Kasumi-1 (cell line): ENCODE measurements around the gene LRCH4.

ENCODE experiments used
- DNase-seq, 2 experiments: peaks; one replicate each; lab custom pipeline; 2025; lab: John Stamatoyannopoulos, UW

The LRCH4 gene, protein sequence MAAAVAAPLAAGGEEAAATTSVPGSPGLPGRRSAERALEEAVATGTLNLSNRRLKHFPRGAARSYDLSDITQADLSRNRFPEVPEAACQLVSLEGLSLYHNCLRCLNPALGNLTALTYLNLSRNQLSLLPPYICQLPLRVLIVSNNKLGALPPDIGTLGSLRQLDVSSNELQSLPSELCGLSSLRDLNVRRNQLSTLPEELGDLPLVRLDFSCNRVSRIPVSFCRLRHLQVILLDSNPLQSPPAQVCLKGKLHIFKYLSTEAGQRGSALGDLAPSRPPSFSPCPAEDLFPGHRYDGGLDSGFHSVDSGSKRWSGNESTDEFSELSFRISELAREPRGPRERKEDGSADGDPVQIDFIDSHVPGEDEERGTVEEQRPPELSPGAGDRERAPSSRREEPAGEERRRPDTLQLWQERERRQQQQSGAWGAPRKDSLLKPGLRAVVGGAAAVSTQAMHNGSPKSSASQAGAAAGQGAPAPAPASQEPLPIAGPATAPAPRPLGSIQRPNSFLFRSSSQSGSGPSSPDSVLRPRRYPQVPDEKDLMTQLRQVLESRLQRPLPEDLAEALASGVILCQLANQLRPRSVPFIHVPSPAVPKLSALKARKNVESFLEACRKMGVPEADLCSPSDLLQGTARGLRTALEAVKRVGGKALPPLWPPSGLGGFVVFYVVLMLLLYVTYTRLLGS

DNA sequence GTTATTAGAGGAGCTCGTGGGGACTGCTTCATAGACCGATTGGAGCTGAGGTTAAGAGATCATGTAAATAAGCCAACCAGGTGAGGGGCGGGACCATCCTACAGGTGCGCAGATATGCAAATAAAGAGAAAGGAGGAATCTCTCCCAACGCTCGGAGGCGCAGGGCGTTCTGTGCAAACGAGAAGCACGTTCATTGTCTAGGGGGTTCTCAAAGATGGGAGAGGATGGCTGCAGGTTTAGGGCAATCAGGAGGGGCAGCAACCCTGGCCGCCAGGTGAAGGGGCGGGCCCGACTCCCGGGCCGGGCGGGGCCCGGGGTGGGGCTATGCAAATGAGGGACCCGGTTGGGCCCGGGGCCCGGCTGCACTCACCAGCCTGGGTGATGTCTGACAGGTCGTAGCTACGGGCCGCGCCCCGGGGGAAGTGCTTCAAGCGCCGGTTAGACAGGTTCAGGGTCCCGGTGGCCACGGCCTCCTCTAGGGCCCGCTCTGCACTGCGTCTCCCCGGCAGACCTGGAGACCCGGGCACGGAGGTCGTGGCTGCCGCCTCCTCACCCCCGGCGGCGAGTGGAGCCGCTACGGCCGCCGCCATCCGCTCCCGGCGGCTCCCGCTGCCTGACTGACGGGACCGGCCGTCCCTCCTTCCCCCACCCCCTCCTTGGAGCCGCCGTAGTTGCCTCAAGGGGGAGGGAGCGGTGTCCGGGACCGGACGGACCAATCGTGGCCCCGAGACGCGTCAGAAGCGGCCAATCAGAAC, at the start of gene LRCH4:
TSS of gene LRCH4 (minus strand) at position 619 of the 755 bp plus-strand sequence. CDS start at position 590, 29 bp downstream.
- no peak for DNase-seq

DNA sequence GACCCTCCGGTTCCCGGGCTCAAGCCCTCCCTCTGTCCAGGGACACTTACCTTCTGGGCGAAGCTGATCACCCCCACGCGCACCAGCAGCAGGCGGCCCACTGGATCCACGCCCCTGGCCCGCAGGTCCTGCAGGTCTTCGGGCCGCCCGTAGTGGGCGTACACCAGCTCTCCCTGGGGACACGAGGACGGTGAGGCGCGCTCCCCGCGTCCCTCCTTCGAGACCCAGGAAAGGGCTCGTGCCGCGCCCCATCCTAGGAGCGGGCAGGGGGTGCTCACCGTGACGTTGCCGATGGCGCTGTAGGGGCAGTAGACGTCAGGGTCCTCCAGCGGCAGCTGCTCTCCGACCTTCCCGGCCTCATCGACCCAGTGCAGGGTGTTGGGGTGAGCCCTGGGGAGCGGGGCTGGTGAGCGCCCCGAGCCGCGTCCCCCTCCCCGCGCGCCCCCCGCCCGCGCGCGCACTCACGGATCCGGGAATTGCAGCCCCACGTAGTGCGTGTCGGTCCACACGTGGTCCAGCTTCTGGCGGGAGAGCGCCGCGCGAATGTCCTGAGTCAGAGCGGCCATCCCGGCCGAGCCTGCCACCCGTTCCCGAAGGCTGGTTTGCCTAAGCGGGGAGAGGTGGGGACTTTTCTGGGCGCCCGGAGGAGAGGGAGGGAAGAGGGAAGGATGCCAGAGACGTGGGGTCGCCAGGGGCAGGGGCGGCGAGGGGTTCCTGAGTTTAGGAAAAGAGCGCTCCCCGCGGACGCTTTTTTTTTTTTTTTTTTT, 47.2 kb upstream of the LRCH4 start:
- DNase-seq: peak; percentile 59 to 66

DNA sequence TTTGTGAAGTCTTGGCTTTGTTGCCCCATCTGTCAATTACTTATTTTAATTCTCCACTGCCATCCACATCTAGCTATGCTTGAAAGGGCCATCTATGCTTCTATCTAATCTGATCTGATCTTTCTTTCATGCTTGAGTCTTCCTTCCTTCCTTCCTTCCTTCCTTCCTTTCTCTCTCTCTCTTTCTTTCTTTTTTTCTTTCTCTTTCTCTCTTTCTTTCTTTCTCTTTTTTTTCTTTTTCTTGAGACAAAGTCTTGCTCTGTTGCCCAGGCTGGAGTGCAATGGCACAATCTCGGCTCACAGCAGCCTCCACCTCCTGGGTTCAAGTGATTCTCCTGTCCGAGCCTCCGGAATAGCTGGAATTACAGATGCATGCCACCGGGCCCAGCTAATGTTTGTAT, 44.1 kb upstream of the LRCH4 start:
- no peak for DNase-seq

DNA sequence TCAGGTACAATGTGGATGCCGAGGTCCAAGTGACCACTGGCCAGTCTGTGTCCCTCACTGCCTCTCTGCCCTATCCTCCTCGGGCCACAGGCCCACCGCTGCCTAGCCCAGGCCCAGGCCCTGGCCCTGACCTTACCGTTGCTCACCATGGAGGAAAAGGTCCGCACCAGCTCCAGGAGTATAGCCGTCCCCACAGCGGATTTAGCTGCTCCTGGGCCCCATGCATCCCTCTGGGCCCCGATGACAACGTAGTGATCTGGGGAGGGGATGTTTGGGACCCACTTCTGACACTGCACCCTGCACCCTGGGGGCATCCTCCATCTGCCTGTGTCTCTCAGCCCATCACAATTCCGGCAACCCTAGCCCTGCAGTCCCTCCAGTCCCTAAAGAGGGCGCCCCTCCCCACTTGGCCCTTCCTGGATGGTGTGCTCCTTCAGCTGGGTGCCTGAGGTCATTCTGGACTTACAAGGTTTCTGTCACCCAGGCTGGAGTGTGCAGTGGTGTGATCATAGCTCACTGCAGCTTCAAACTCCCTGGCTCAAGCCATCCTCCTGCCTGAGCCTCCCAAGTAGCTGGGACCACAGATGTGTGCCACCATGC, 43.3 kb upstream of the LRCH4 start:
- peak; percentile 39 to 55 for DNase-seq

DNA sequence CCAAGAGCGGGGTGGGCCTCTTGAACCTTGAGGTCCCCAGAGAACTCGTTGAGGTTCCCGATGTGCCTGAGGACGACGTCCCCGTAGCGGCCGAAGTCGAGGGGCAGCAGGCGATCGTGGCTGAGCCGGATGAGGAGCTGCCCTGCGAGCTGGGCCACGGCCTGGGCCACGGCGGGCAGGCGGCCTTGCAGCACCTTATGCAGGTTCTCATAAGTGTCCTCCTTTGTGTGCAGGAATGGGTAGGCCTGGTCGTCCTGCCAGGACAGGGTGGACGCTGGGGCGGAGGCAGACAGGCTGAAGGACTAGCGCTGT, 41.3 kb upstream of the LRCH4 start:
- DNase-seq: no peak

DNA sequence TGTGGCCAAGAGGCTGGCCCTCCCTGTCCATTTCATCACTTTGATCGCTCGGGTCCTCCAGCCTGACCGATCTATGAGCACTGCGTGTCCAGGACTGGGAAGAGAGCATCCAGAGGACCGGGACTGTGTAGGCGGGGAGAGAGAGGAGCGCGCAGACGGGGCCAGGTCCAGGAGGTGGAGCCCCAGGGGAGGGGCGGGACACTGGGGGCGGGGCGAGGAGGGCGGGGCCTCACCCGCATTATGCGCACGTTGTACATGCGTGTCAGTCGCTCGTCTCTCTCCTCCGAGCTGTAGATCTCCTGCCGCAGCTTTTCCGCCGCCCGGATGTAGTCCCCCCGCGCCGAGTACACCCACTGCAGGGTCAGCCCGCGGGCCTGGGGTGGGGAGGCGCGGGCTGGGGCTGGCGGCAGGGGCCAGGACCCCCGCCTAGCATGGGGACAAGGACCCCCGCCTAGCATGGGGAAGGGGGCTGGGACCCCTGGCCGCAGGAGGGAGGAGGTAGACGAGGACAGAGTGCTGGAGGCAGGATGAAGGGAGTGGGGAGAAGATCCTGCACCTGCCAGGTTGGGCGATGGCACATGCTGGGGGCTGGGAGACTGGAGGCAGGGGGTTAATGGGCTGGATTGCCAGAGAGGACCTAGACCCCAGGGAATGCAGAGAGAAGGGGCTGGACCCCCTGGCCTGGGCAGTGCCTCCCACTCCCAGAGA, 40.8 kb upstream of the LRCH4 start:
- peak; percentile 84 to 87 for DNase-seq

DNA sequence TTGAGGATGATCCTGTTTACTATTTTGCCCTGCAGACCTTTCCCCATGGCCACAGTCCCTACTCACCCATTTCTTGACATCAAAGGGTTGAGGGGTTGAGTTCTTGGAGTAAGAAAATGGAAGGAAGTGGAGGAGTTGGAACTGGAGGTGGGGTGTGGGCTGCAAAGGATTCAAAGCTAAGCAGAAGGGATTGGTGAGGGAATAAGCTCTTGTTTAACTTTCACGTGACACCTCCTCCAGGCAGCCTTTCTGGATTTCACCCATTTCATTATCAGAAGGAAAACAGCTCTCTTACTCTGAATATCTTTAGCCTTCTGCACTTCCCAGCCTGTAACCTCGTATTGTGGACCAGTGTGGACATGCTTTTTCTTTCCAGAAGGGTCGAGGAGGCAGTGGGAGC, 40.1 kb upstream of the LRCH4 start:
- DNase-seq: no peak

DNA sequence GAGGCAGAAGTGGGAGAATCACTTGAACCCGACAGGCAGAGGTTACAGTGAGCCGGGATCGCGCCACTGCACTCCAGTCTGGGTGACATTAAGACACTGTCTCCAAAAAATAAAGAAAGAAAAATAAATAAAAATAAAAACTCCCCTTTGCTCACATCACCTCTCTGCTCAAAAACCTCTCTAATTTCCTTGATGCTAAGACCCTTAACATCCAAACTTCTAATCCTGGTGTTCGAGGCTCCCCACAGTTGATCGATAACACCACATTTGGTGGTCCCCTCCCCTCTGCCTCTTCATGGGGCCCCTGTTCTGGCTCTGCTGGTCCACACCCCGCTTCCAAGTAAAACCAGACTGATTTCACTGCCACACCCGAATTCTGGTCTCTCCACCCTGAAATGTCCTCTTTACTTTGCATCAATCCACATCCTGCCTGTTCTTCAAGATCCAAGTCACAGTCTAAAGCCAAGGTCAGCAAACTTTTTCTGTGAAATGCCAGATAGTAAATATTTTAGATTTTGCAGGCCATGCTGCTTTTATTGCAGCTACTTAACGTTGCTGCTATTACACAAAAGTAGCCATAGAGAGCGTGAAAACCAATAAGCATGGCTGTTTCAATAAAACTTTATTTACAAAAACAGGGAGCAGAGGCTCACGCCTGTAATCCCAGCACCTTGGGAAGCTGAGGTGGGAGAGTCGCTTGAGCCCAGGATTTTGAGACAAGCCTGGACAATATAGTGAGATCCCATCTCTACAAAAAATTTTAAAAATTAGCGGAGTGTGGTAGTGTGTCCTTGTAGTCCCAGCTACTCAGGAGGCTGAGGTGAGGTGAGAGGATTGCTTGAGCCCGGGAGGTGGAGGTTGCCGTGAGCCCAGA, 38.3 kb upstream of the LRCH4 start:
- DNase-seq: no peak

DNA sequence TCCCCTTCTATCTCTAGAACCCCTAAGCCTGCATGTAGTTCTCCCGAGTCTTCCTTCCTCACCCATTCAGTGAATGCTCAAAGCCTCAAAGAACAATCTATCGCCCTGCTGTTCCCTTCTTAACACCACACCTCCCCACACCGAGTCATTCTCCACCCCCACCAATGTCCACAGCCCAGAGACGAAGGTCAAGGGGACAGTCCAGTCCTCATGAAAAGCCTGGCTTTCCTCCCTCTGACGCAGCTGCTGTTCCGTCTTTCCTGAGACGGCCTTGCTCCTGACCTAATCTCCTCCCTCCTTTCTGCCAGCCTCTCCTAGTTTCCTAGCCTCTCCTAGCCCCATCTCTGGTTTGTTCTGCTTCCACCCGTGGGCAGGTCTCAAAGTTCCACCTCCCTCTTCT, 35.6 kb upstream of the LRCH4 start:
- DNase-seq: no peak

DNA sequence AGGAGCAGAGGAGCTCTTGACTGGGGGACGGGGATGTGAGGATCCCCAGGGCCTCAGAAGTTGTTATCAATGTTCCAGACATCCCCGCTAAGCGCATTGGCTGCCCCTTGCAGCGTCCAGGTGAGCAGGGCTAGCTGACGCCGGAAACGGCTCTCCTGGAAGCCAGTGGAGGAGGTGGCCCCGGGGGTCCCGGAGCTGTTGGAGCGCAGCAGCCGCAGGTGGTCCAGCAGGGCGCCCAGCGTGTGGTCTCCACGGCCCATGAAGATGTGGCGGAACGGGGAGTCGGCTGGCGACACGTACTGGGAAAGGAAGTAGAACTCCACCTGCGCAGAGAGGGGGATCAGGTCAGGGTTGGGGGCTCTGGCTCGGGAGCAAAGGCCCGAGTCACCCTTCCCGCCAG, 34.9 kb upstream of the LRCH4 start:
- DNase-seq: no peak

DNA sequence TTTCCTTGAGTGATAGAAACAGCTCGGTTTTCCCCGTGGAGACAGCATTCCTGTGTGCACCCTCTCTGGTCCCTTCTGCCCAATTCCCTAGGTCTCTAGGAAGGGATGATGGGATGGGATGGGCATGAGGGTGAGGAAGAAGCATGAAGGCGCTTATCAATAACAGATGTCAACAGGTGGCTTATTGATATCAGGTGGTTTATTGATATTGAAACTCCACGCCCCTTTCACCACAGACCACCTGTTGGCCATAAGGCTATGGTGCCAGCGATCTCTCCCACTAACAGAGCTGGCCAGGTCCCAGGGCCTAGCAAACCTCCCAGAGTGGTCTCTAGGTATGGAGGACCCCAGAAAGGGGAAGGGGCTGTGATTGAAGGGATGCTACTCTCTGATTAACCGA, 34.3 kb upstream of the LRCH4 start:
- DNase-seq: no peak

DNA sequence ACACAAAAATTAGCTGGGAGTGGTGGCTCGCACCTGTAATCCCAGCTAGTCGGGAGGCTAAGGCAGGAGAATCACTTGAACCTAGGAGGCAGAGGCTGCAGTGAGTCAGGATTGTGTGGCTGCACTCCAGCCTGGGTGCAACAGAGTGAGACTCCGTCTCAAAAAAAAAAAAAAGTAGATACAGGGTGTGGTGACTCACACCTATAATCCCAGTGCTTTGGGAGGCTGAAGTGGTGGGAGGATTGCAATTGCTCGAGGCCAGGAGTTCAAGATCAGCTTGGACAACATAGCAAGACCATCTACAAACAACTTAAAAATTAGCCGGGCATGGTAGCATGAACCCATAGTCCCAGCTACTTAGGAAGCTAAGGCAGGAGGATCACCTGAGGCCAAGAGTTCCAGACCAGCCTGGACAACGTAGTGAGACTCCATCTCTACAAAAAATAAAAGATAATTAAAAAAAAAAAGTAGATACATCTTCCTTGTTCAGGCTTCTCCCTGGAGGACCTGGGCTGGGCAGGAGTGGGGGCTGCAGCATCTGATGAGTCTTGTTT, 28.5 kb upstream of the LRCH4 start:
- no peak for DNase-seq

DNA sequence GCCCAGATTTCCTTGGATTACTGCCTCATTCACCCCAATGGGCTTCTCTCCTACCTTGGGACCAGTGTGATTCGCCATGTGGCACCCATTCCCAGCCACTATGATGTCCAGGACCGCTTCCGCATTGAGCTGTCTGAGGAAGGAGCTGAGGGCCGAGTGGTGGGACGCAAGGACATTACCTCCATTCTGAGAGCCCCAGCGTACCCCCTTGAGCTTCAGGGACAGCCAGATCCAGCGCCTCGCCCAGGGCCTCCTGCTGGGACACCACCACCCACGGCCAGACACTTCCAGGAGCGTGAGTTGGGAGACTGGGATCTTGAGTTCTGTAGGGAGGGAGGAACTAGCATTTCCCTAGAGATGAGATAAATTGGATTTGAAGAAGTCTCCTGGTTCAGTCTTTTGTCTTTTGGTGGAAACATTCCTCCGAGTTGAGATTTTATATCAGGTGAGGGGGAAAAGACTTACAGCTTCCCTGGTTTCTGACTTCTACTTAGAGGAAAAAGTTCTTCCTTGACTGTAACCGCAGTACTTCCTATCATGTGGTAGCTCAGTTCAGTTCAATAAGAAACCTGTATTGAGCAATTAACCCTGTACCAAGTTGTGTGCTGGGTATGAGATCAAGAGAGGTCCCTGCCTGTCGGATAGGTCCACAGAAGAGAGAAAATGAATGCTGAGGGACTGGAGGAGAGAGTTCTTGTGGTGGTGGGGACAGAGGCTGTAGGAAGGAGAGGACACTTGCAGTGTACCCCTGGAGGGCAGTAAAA, 27.7 kb upstream of the LRCH4 start:
- peak; percentile 52 to 53 for DNase-seq

DNA sequence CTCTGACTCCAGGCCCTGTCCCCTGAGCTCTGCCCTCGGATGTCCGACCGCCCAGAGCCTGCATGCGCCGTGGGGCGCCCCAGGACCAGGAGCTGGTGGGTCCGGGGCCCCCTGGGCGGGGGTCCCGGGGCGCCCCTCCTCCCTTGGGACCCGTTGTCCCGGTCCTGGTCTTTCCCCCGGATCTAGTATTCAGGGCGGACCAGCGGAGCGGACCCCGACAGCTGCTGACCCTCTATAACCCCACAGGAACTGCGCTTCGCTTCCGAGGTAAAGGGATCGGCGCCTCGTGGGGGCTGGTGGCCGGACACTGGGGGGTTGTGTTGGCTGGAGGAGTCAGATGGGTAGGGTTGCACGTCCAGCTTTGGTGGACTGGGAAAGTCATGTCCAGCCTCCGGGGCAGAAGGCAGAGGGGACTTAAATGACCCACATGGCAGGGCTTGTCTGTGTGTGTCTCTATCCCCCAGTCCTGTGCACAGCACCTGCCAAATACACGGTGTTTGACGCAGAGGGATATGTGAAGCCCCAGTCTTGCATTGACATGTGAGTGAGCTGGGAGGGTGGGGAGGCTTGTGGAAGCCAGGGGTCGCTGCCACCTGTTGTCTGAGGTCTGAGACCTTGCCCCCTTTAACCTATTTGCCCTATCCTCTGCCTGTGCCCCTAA, 26.9 kb upstream of the LRCH4 start:
- no peak for DNase-seq

DNA sequence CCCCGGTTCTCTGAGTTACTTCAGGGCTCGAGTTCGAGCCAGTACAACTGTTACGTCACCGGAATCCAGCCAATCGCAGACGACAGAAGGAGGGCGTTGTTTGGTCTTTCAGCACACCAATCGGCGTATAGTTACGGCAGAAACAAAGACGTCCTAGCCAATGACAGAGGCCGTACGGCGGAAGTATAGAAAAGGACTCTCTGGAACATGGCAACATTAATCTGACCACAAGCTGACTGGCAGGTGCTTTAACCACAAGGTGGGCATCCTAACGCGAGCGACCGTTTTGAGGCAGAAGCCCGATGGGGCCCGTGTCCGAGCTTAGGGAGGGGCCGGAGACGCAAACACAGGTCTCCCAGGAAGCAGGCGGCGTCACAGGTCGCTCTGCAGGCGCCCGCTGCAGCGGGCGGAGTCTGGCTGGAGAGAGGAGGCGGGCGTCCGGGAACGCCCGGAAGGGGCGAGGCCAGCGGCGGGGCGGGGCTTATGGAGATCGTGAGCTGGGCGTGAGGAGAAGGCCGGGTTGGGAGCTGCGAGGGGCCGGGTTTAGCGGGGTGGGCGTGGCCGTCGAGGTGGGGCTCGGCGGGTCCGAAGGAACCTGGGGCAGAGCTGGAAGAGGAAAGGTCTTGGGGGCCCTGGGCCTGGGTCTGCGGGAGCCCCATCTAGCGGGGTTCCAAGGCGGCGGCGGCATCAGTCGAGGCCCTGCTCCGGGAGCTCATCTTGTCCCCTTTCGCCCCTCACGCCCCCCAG, 26.2 kb upstream of the LRCH4 start, which contains the start of gene MOSPD3:
TSS of gene MOSPD3 (plus strand) at position 558 of the 747 bp plus-strand sequence. CDS start 252 bp downstream, outside the sequence.
- DNase-seq: peak; percentile 99

DNA sequence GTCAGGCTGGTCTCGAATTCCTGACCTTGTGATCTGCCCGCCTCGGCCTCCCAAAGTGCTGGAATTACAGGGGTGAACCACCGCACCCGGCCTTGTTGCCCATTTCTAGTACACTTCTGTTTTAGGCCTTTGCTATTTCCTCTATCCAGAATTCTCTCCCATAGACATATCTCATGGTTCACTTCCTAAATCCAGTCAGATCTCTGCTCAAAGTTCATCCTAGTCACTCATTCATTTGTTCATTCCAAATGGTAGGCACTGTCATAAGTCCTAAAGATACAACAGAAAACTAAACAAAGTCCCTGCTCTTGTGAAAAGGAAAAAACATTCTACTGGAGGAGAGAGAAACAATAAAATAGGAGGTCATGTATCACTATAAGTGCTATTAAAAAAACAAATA, 24.0 kb upstream of the LRCH4 start:
- no peak for DNase-seq

DNA sequence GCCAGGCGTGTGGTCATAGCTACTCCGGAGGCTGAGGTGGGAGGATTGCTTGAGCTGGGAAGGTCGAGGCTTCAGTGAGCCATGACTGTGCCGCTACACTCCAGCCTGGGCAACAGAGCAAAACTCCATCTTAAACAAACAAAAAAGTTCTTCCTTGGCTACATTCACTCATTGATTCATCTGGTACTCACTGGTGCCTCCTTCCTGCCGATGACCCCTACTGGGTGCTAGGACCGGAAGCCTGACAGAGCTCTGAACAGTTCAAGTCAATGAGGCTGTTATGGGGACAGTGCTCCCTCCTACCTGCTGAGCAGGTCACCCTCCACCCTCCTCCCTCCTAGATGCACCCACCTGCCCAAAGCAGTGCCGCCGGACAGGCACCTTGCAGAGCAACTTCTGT, 21.2 kb upstream of the LRCH4 start:
- no peak for DNase-seq

DNA sequence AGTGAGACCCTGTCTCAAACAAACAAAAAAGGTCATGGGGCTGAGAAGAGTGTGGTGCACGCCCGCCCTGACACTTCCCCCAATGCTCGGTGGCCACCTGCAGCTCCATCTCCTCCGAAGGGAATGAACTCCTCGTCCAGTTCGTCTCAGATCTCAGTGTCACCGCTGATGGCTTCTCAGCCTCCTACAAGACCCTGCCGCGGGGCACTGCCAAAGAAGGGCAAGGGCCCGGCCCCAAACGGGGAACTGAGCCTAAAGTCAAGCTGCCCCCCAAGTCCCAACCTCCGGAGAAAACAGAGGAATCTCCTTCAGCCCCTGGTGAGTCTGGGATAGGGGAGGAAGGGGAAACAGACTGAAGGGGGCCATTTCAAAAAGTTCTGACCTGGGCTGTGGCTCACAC, 20.4 kb upstream of the LRCH4 start:
- DNase-seq: no peak
